Gastrocnemius medialis (tissue), 4 donors: ENCODE data around the gene SLC43A3.

Experiments
- CTCF ChIP-seq, 5 experiments: fragments of 450-650 bp in 3 of 5; fragments of 200-600 bp in 2 of 5; sonication (generic) in 2 of 5; IDR thresholded peaks in 4 of 5; conservative IDR thresholded peaks in 1 of 5; 1 replicate in 4 of 5; 2 replicates in 1 of 5; pipeline ENCODE4 v1.5.1; 2016 to 2019; ENCODE audit warnings: antibody characterized with exemption in 5 of 5, mild to moderate bottlenecking in 3 of 5, moderate library complexity in 3 of 5
- POLR2A ChIP-seq, 2 donors: fragments of 450-650 bp; IDR thresholded peaks; one replicate each; pipeline ENCODE4 v1.6.1; 2017; ENCODE audit warnings: antibody characterized with exemption in 2 of 2, mild to moderate bottlenecking in 2 of 2, moderate library complexity in 2 of 2

GRCh38 chr11:57421805-57422204 lies 5.1 kb downstream of the SLC43A3 start:
- TF ChIP-seq CTCF (IDR thresholded peaks at IDR 0.05 in 4 of 5, conservative IDR thresholded peaks at IDR 0.05 in 1 of 5) (no peak), POLR2A (IDR thresholded peaks at IDR 0.05) (no peak)
